Measurements from ENCODE around the gene PRKAA2.
"Not testable (repeated sequence)": the region's sequence is repeated elsewhere in the genome, so short reads cannot be mapped to it uniquely, and the experiment has no call there.

PRKAA2 gene

GRCh38 chr1:56595397-56596191 is 49.5 kb upstream of the PRKAA2 start:
- TF ChIP-seq ZNF266 (tag by site-specific recombination; IDR thresholded peaks at IDR 0.05; ENCODE audit: low read depth), result peak; percentile 36; the same call in 1 of the 2 replicates
- TF ChIP-seq ZNF654 (tag by site-specific recombination; IDR thresholded peaks at IDR 0.05; ENCODE audit: low read depth), result 0 out of 2 replicates have a peak, but pooled peaks have one; percentile 6
- peak; percentile 66 for TF ChIP-seq ZNF426 (tag by site-specific recombination; IDR thresholded peaks at IDR 0.05)
- TF ChIP-seq, protein P1, sequence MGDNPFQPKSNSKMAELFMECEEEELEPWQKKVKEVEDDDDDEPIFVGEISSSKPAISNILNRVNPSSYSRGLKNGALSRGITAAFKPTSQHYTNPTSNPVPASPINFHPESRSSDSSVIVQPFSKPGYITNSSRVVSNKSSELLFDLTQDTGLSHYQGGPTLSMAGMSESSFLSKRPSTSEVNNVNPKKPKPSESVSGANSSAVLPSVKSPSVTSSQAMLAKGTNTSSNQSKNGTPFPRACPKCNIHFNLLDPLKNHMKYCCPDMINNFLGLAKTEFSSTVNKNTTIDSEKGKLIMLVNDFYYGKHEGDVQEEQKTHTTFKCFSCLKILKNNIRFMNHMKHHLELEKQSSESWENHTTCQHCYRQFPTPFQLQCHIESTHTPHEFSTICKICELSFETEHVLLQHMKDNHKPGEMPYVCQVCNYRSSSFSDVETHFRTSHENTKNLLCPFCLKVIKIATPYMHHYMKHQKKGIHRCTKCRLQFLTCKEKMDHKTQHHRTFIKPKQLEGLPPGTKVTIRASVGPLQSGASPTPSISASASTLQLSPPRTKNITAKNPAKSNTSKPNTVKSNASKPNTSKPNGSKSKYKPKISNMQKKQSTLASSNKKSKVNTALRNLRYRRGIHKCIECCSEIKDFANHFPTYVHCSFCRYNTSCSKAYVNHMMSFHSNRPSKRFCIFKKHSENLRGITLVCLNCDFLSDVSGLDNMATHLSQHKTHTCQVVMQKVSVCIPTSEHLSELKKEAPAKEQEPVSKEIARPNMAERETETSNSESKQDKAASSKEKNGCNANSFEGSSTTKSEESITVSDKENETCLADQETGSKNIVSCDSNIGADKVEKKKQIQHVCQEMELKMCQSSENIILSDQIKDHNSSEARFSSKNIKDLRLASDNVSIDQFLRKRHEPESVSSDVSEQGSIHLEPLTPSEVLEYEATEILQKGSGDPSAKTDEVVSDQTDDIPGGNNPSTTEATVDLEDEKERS (tag by site-specific recombination; IDR thresholded peaks at IDR 0.05), result 0 out of 2 replicates have a peak, but pooled peaks have one; percentile 14
- peak; percentile 48; the same call in 1 of the 2 replicates for TF ChIP-seq REST (tag by site-specific recombination; IDR thresholded peaks at IDR 0.05)
- TF ChIP-seq ZNF623 (tag by site-specific recombination; IDR thresholded peaks at IDR 0.05), result peak; percentile 56
- TF ChIP-seq, protein P2, sequence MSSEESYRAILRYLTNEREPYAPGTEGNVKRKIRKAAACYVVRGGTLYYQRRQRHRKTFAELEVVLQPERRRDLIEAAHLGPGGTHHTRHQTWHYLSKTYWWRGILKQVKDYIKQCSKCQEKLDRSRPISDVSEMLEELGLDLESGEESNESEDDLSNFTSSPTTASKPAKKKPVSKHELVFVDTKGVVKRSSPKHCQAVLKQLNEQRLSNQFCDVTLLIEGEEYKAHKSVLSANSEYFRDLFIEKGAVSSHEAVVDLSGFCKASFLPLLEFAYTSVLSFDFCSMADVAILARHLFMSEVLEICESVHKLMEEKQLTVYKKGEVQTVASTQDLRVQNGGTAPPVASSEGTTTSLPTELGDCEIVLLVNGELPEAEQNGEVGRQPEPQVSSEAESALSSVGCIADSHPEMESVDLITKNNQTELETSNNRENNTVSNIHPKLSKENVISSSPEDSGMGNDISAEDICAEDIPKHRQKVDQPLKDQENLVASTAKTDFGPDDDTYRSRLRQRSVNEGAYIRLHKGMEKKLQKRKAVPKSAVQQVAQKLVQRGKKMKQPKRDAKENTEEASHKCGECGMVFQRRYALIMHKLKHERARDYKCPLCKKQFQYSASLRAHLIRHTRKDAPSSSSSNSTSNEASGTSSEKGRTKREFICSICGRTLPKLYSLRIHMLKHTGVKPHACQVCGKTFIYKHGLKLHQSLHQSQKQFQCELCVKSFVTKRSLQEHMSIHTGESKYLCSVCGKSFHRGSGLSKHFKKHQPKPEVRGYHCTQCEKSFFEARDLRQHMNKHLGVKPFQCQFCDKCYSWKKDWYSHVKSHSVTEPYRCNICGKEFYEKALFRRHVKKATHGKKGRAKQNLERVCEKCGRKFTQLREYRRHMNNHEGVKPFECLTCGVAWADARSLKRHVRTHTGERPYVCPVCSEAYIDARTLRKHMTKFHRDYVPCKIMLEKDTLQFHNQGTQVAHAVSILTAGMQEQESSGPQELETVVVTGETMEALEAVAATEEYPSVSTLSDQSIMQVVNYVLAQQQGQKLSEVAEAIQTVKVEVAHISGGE (tag by site-specific recombination; conservative IDR thresholded peaks at IDR 0.05; ENCODE audit: low read depth), result peak; percentile 69
- TF ChIP-seq ZBTB8A (tag by site-specific recombination; IDR thresholded peaks at IDR 0.05), result 0 out of 2 replicates have a peak, but pooled peaks have one; percentile 36
- TF ChIP-seq ZNF510 (tag by site-specific recombination; IDR thresholded peaks at IDR 0.05; ENCODE audit: insufficient replicate concordance), result peak; percentile 60
- 0 out of 2 replicates have a peak, but pooled peaks have one; percentile 39 for TF ChIP-seq ZNF560 (tag by site-specific recombination; IDR thresholded peaks at IDR 0.05; ENCODE audit: borderline replicate concordance)
- TF ChIP-seq ZNF518A (tag by site-specific recombination; conservative IDR thresholded peaks at IDR 0.05; ENCODE audit: low read depth), result peak; percentile 73; the same call in 1 of the 2 replicates
- peak; percentile 87 for TF ChIP-seq ZNF146 (tag by site-specific recombination; IDR thresholded peaks at IDR 0.05)
- TF ChIP-seq ZNF140 (tag by site-specific recombination; IDR thresholded peaks at IDR 0.05), result 0 out of 2 replicates have a peak, but pooled peaks have one; percentile 18
- TF ChIP-seq ZNF394 (tag by site-specific recombination; IDR thresholded peaks at IDR 0.05; ENCODE audit: borderline replicate concordance), result peak; percentile 72; the same call in 1 of the 2 replicates
- TF ChIP-seq ZNF555 (tag by site-specific recombination; conservative IDR thresholded peaks at IDR 0.05), result peak; percentile 61
- CTCF ChIA-PET; H3K27ac ChIP-seq (ENCODE audit: extremely low read depth, low read depth, low read length); H3K4me1 ChIP-seq (ENCODE audit: control insufficient read depth, insufficient read depth, low read length); H3K9me3 ChIP-seq (ENCODE audit: control insufficient read depth, insufficient read depth, low read depth, low read length); H3K4me3 ChIP-seq (ENCODE audit: low read depth, low read length); H3K36me3 ChIP-seq (ENCODE audit: control insufficient read depth in 2 of 2, insufficient read depth in 1 of 2, low read length in 2 of 2): not testable (repeated sequence)
- POLR2A ChIA-PET, result interaction anchor here (0.7 kb wide), 1 partner anchor 771 kb away, joined by 4 read pairs; no protein-coding TSS in a partner anchor
